Right lung (tissue), 5 donors: ENCODE results near the gene EXOC3L4. TPM values are rescaled to one million over a fixed set of nuclear protein-coding genes. Genes with fewer than 3 reads are reported as not detected.
"Not testable (repeated sequence)": the region's sequence is repeated elsewhere in the genome, so short reads cannot be mapped to it uniquely, and the experiment has no call there.

Experiments used
- DNase-seq, 2 donors: peaks; one replicate each; pipeline ENCODE4 v3.0.0-alpha.2; 2013
- polyA plus RNA-seq, 5 donors: library from polyadenylated mRNA; unstranded; fragments of 120-200 nt; gene quantifications; one replicate each; pipeline versions ENCODE4 v1.2.1 to v1.2.3, GENCODE V29; 2013; ENCODE audit warnings: inconsistent platforms in 1 of 5, low replicate concordance in 1 of 5; ENCODE audit not compliant: insufficient read length in 5 of 5, insufficient read depth in 1 of 5

EXOC3L4 gene
- polyA plus RNA-seq, 5 donors: 2.2 to 5.2 (median 4.2) TPM

DNA sequence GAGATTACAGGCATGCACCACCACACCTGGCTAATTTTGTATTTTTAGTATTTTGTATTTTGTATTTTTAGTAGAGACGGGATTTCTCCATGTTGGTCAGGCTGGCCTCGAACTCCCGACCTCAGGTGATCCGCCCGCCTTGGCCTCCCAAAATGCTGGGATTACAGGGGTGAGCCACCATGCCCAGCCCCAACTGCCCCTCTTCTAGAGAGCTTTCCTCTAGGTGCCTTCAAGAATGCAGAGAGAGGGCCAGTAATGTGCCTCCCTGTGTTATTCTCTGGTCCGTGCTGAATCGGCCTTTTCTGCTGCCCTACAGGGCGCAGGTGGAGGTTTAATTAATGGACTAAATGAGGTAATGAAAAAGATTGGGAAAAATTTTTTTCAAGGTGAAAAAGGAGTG is 25.0 kb downstream of the EXOC3L4 start:
- not testable (repeated sequence) for DNase-seq

DNA sequence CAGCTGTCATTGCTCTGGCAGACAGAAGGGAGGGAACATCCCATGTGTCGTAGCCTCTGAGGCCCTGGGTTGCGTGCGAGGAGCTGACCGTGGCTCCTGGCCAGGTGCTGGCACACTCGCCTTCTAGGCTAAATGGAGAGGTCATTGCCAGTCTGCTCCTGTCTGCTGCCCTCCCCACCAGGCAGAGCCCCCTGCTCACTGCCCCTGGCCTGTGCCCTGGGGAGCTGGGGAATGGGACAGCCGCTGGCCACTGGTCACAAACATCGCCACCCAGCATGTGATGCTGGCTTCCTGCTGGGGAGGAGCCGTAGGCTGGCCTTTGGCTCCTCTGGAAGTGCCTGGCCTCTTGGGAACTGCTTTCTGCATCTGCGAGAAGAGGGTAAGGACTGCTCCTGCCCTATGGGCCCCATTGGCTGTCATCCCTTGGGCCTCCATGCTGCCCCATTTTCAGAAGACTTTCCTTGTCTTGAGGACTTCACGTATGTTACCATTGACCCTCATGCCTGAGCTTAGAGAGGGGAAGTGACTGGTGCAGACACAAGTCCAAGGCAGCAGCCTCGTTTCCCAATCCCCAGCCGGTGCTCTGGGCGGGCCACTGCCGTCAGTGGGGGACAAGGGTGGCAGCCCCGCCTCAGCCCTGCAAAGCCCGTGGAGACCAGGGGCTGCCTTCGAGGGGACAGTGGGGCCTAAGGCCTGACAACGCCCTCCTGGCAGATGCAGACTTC is 26.8 kb downstream of the EXOC3L4 start:
- DNase-seq: peak in 1 of 2 donors; percentile 69

DNA sequence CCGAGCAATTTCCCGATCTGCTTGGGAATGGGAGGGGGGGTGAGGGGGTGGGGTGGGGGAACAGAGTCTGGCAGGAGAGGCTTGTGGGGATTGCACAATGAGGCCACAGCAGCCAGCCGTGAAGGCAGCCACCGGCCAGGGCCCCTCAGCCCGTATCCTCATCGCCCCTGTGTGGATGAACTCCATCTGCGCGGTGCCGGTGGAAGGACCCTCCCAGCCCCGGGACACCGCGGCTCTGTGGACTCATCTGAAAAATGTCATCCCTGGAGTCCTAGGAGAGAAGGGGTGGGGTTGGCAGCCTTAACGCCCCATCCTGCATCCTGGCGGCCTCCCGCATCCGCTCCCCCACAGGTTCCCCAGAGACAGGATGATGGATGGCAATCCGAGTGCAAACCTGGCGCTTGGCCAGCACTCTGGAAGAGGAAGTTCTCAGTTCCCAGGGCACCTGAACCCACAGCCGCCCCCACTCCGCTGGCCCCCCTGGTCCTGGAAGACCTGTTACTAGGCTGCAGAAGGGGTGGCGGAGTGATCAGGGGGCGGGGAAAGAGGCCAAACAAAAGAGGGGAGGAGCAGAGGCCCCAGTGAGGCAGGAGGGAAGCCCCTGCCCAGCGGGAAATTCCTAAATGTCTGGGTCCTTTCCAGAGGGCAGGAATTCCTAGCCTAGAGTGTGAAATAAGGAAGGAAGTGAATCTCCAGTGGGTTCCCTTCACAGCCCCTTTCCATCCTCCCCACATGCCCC is 27.5 kb downstream of the EXOC3L4 start:
- DNase-seq: peak; percentile 83 to 84

DNA sequence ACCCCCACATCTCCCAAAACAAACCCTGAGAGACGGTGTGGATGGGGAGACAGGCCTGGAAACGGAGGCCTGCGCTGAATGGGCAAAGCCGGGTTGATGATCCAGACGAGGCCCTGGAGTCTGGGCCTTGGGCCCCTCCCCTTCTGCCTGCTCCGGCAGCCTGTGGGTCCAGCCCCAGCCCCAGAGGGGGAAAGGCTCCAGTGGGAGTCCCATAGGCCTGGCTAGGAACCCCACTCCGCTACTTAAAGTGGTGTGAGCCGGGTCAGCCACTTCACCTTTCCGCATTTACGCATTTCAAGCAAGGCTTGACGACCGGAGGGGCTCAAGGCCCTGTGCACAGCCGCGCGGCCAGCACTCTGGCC is 28.0 kb downstream of the EXOC3L4 start:
- DNase-seq: no peak

DNA sequence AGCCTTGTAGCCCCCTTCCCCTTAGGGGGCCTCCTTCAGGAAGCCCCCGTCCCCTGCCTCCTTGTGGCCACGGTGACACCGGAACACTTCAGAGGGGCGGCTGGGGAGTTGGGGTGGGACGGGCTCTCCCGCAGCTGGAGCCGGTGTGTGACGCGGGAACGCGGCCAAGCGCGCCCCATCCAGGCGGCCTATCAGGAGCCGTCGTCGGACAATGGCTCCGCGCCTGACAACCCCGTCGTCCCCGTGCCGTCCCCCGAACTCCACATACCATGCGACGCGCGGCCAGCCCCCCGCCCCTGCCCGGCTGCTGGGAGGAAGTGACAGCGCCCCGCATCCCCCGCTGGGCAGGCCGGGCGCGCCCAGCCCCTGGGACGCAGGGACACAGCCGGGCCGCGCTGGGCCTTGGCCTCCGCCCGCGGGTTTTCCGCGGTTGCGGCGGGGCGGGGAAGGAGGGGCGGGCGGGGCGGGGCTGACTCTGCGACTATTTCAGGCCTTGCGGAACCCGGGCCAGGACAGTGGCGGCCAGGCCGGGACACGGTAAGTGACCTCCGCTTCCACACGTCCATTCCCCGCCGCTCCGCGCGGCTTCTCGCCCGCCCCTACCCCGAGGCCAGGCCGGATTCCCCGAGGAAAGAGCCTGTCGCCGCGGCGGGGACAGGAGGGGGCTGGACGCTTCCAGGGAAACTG is 28.6 kb downstream of the EXOC3L4 start, which contains the start of gene TNFAIP2:
TSS of gene TNFAIP2 (plus strand) at position 515 of the 687 bp plus-strand sequence. CDS start 2,997 bp downstream, outside the sequence.
- DNase-seq: peak; percentile 57 to 60

DNA sequence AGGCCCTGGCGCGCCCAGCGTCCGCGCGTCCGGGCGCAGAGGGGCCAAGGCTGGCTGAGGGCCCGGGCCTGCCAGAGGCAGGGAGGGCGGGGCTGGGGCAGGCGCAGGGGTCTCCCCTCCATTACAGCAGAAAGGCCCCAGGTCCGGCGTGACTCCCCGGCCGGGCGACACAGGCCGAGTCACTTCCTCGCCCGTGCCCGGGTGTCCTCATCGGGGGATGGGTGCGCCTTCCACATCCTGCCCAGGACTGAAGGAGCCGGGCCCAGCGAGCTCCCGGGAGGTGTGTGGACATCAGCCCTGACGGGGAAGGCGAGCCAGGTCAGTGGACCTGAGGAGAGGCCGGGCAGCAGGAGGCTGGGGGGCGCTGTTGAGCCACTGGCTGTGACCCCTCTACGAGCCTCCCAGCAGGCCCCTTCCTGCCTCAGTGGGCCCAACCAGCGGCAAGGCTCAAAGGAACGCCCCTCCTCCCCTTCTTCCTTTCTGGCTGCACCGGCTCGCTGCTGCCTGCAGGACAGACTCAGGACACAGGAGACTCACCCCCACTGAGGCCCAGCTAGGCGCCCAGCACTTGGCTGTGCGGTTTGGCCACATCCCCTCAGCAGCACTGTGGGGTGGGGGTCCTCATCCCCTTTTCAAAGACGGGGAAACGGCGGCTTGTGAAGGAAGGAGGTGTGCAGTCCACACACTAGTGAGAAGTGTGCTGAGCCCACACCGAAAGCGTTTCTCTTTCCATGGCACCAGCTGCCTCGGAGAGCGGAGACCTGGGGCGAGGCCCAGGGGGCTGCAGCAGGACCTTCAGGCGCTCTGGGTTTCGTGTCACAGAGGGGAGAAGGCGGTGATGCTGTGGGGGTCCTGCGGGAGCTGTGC is 29.3 kb downstream of the EXOC3L4 start:
- no peak for DNase-seq

DNA sequence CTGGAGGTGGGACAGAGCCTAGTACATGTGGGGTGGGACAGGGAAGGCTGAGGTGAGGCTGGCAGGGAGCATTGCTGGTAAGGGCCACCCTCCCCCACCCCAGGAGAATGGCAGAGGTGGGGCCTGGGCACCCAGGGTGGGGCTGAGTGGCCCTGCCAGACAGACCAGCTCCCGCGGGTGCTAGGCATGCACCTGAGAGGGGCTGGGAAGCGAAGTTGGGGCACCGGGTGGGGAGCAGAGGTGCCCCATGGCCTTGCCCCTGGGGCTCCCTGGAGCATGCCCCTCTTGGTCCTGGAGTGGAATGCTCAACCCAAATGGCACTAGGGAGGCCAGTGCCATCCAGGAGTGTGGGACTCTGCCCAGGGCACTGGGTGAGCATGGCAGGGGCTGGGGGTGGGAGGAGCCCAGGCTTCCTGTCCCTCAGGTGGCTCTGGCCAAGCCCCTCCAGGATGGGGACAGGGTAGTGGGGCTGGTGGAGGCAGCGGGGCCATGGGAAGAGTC is 30.0 kb downstream of the EXOC3L4 start:
- no peak for DNase-seq

DNA sequence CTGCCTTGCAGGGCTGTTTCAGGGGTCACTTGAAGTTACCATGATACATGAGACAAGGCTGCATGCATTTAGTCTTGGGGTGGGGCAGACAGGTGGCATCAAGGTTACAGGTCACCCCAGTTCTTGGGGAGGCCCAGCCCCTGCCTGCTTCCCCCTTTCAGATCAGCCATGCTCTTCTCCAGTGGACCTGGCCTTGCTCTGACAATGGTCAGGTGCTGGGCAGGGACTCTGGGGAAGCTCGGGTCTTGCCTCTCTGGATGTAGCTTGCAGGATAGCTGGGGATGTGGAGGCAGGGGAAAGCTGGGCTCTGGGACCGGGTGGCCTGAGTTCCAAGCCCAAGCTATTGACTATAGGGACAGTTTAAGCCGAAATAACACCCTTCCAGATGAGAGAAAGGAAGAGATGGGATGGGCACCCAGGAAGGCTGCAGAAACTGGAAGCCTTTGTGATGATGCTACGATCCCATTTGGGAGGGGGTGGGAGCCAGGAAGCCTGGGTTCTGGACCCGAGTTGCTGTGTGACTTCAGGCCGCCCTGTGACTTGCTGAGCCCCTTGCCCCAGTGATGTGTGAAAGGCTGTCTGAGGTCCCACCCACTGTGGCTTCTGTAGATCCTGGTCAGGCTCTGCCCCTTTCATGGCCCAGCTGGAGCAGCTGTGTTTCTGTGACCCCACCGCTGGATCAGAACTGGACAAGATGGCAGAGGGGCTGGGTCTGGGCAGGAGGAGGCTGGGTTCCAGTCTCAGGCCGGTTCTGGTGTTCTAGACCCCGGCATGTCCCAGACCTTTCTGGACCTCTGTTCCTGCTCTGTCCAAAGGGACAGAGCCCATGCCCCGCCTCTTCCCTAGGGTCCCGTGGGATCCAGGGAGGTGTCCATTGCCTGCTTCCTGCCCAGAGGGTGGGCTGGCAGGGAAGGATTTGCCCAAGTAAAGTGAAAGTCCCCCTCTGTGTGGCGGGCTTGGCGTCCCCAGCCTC is 30.9 kb downstream of the EXOC3L4 start:
- no peak for DNase-seq

DNA sequence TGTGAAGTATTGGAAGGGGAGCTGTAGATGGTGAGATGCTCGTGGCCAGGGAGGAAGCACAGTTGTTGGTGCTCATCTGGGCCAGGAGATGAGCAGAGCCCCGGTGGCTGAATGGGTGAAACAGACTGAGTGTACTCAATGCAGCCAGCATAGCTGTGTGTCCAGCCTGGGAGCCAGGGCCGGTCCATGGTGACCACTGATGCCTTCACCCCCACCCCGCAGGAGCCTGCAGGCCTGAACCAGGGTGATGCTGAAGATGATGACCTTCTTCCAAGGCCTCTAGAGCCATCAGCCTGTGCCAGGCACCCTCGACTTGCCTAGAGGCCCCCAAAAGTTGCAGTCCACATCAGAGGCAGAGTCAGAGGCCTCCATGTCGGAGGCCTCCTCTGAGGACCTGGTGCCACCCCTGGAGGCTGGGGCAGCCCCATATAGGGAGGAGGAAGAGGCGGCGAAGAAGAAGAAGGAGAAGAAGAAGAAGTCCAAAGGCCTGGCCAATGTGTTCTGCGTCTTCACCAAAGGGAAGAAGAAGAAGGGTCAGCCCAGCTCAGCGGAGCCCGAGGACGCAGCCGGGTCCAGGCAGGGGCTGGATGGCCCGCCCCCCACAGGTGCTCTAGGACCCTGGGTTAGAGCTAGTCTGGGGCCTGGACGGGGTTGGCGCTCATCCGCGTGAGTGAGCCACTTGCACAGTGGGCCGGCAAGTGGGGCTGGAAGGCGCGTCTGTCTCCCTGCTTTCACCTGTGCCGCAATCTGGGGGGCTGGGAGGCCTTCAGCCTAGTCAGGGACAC is 31.8 kb downstream of the EXOC3L4 start:
- DNase-seq: no peak

DNA sequence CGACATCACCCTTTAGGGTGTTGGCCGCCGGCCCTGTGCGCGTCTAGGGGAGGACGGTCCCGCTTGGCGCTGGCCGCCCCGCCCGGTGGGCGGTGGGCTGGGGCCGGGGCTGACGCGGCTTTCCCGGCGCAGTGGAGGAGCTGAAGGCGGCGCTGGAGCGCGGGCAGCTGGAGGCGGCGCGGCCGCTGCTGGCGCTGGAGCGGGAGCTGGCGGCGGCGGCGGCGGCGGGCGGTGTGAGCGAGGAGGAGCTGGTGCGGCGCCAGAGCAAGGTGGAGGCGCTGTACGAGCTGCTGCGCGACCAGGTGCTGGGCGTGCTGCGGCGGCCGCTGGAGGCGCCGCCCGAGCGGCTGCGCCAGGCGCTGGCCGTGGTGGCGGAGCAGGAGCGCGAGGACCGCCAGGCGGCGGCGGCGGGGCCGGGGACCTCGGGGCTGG is 32.4 kb downstream of the EXOC3L4 start:
- peak in 1 of 2 donors; percentile 58 for DNase-seq

DNA sequence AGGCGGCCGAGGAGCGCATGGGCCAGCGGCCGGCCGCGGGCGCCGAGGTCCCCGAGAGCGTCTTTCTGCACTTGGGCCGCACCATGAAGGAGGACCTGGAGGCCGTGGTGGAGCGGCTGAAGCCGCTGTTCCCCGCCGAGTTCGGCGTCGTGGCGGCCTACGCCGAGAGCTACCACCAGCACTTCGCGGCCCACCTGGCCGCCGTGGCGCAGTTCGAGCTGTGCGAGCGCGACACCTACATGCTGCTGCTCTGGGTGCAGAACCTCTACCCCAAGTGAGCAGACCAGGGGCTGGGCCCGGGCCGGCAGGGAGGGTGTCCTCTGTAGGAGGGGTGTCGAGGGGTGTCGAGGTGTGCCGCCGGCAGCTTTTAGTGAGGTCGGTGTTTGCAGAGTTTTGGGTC is 32.8 kb downstream of the EXOC3L4 start:
- no peak for DNase-seq

DNA sequence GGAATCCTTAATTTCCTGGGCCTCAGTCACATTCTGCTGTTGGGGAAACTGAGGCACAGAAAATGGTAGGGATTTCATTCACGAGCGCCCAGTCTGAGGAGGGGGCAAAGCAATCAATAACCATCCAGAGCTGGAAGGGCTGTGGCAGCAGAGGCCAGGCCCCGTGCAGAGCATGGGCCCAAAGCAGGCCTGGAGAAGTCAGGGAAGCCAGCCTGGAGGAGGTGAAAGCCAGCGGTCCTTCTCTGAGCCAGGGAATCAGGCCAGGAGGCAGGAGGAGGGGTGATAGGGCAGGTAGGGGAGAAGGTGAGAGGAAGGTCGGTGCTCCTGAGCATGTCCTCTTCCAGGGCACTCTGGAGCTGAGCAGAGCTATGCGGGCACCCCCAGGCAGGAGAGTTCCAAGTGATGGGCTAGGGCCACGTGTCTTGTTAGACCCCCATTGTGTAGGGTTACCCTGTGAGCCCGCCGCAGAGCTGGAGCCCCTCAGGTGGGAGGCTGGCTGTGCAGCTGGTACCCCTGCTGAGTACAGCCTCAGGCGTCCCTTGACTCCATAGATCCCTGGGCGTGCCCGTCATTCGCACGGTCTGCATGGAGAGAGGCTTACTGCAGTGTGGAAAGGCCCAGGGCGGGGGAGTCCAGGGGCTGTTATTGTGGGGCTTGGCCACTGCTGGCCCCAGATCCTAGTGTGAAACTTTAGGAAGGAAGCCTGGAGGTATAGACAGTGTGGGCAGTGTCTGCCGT is 33.5 kb downstream of the EXOC3L4 start:
- DNase-seq: no peak

DNA sequence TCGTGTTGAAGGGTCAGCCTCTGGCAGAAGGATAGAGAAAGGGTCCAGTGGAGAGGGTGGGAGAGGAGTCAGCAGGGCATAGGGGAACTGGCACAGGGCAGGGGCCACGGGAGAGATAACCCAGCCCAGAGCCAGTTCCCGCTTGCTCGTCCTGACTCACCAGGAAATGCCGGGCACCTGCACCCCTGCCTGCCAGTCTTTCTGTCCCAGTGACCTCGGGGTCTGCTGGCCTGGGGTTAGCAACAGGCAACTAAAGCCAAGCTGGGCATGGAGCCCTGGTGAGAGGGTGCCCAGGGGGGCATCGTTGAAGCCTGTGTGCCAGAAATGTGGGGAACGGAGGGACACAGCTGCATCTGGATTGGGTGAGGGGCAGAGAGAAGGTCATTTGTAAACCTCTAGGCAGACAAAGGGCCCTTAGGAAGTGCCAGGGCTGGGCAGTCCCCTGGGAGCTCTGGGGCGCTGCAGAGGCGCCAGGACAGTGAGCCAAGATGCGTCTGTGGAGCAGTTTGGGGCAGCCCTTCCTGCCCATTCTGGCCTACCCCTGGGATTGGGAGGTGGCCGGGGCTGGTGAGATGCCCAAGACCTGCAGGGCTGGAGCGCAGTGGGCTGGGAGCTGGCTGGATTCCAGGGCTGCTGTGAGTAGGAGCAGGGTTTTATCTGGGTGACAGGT is 34.2 kb downstream of the EXOC3L4 start:
- no peak for DNase-seq

DNA sequence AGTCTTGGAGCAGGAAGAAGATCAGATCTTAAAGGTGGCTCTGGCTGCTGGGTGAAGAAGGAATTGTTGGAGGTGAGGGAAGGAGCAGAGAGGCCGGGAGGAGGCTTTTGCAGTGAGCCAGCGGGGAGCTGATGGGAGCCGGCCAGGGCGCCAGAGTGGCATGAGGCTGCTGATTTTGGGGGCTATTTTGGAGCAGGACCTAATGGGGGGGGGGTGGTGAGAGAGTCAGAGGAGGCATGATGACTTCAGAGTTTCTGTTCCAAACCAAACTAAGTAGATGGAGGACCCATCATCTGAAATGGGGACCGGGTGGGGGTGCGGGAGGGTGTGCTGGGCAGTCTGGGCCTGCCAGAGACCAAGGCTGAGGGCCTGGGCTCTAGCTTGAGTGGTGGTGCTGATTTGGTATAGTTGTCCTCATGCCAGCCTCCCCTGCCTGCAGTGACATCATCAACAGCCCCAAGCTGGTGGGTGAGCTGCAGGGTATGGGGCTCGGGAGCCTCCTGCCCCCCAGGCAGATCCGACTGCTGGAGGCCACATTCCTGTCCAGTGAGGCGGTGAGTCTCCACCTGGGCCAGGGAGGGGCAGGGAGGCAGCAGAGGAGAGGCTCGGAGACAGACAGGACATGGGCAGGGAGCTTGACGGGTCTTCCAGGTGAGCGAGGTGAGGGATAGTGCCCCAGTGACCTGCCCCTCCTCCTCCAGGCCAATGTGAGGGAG is 34.9 kb downstream of the EXOC3L4 start:
- no peak for DNase-seq

DNA sequence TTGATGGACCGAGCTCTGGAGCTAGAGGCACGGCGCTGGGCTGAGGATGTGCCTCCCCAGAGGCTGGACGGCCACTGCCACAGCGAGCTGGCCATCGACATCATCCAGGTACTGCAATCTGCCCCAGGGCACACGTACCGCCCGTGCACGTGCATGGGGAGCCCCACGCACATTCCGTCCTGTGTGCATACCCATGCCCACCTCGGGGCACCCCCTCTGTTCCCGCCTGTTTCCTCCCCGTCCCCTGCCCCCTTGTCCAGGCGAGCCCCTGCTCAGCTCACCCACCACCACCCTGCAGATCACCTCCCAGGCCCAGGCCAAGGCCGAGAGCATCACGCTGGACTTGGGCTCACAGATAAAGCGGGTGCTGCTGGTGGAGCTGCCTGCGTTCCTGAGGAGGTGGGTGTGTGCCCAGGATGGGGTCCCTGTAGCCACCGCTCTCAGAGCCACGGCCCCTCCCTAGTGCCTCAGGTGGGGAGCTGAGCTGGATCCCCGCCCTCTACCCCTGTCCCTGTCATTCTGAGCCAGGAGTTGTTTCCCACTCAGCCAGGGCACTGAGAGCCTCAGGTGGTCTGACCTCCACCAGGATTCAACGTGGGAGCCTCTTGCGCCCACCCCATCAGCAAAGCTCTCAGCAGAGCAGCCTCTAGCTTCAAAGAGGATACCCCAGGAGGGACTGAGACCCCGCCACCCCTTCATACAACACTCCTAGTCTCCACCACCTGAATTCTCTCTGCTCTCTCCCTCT is 35.7 kb downstream of the EXOC3L4 start:
- no peak for DNase-seq

DNA sequence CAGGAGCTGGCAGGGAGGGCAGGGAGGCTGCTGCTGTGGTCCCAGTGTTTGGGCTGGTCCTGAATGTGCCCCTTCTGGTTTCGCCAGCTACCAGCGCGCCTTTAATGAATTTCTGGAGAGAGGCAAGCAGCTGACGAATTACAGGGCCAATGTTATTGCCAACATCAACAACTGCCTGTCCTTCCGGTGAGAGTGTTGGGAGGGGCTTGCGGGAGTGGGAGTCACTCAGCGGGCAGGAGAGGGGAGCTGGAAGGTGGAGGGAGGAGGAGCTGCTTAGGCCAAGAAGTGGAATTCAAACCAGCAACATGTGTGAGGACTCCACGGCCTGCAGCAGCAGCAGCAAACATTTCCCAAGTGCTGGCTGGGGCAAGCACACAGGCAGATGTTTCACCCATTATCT is 36.4 kb downstream of the EXOC3L4 start:
- DNase-seq: no peak

DNA sequence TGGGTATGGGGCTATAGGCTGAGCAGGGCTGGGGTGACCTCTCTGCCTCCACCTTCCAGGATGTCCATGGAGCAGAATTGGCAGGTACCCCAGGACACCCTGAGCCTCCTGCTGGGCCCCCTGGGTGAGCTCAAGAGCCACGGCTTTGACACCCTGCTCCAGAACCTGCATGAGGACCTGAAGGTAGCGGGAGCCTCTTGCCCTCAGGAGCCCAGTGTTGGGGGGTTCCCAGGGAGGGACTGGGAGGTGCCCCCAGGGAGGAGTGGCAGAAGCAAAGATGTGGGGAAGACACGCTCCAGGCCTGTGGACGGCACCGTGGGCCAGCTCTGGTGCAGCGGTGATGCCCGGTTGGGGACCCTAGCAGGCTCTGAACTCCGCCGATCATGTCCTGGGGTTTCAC is 37.1 kb downstream of the EXOC3L4 start:
- no peak for DNase-seq
